GM19372 (cell line): ENCODE results near the gene TUBB2B.
"Not testable (repeated sequence)": the region's sequence is repeated elsewhere in the genome, so short reads cannot be mapped to it uniquely, and the experiment has no call there.

ENCODE experiments used
- ATAC-seq: cut with Tn5 transposase; IDR thresholded peaks from one replicate; pipeline ENCODE4 v1.9.1; 2021; ENCODE audit warnings: mild to moderate bottlenecking, low read depth, moderate library complexity; ENCODE audit not compliant: unreplicated experiment

Gene TUBB2B

GRCh38 chr6:3212261-3212660 is 15.2 kb downstream of the TUBB2B start:
- ATAC-seq: no peak

- no peak for ATAC-seq
Measured at GRCh38 chr6:3211681-3212080, 15.8 kb downstream of the TUBB2B start.

GRCh38 chr6:3210024-3210610 is 17.3 kb downstream of the TUBB2B start:
- no peak for ATAC-seq

GRCh38 chr6:3209114-3210023 is 18.1 kb downstream of the TUBB2B start:
- no peak for ATAC-seq

GRCh38 chr6:3208775-3209113 is 18.7 kb downstream of the TUBB2B start:
- no peak for ATAC-seq

GRCh38 chr6:3208098-3208774 is 19.2 kb downstream of the TUBB2B start:
- no peak for ATAC-seq

- ATAC-seq: no peak
Measured at GRCh38 chr6:3206339-3207015, 21.0 kb downstream of the TUBB2B start.

- ATAC-seq: no peak
Measured at GRCh38 chr6:3205913-3206312, 21.5 kb downstream of the TUBB2B start.

- no peak for ATAC-seq
Measured at GRCh38 chr6:3204921-3205320, 22.5 kb downstream of the TUBB2B start.

GRCh38 chr6:3202999-3203696 is 24.3 kb downstream of the TUBB2B start:
- no peak for ATAC-seq

GRCh38 chr6:3201388-3201787 is 26.1 kb downstream of the TUBB2B start:
- no peak for ATAC-seq

- no peak for ATAC-seq
Measured at GRCh38 chr6:3200682-3201081, 26.8 kb downstream of the TUBB2B start.

GRCh38 chr6:3199382-3199781 is 28.1 kb downstream of the TUBB2B start:
- ATAC-seq: no peak

GRCh38 chr6:3197734-3198133 is 29.7 kb downstream of the TUBB2B start:
- not testable (repeated sequence) for ATAC-seq

GRCh38 chr6:3196770-3197169 is 30.7 kb downstream of the TUBB2B start:
- ATAC-seq: no peak

GRCh38 chr6:3195695-3196497 is 31.6 kb downstream of the TUBB2B start:
- ATAC-seq: no peak

- no peak for ATAC-seq
Measured at GRCh38 chr6:3195420-3195694, 32.1 kb downstream of the TUBB2B start.

GRCh38 chr6:3194535-3195419 is 32.7 kb downstream of the TUBB2B start:
- no peak for ATAC-seq
